ENCODE results near the gene RIPOR2.
A peak's percentile ranks its signal among the peaks of the same experiment; 100 is the strongest.

The RIPOR2 gene, protein sequence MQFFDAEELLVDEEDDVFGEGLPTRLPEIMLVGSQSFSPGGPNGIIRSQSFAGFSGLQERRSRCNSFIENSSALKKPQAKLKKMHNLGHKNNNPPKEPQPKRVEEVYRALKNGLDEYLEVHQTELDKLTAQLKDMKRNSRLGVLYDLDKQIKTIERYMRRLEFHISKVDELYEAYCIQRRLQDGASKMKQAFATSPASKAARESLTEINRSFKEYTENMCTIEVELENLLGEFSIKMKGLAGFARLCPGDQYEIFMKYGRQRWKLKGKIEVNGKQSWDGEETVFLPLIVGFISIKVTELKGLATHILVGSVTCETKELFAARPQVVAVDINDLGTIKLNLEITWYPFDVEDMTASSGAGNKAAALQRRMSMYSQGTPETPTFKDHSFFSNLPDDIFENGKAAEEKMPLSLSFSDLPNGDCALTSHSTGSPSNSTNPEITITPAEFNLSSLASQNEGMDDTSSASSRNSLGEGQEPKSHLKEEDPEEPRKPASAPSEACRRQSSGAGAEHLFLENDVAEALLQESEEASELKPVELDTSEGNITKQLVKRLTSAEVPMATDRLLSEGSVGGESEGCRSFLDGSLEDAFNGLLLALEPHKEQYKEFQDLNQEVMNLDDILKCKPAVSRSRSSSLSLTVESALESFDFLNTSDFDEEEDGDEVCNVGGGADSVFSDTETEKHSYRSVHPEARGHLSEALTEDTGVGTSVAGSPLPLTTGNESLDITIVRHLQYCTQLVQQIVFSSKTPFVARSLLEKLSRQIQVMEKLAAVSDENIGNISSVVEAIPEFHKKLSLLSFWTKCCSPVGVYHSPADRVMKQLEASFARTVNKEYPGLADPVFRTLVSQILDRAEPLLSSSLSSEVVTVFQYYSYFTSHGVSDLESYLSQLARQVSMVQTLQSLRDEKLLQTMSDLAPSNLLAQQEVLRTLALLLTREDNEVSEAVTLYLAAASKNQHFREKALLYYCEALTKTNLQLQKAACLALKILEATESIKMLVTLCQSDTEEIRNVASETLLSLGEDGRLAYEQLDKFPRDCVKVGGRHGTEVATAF

DNA sequence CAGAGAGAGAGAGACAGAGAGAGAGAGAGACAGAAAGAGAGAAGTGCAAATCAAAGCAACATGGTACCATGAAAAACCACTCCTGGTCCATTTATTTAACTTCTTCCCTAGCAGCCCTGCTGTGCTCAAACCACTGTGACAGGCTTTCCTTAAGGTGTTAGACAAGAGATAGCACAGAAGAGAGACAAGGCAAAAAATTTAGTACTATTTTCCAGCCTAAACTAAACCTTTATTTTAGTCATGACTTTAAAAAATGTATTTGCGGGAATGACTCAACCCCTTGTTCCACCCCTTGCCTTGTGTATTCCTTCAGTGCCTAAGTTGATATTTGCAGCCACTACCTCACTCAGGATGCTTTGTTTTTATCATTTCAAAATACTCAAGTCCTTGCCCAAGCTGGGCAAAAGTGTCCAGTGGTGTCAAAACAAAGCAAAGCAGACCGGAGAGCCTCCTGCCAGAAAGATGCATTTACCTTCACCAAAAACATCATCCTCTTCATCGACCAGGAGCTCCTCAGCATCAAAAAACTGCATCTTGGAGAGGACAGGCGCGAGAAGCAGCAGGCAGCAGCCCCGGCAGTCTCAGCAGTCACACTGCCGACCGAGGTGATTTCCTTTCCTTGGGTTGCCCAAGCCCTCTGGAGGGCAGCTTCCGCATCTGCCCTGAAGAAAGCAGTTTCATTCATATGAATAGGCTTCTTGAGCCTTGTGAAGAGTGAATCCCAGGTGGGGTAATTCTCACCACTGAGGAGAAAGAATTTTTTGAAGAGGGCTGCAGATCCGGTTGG is at the start of gene RIPOR2:
TSS of gene RIPOR2 (minus strand) at position 595 of the 787 bp plus-strand sequence. CDS start at position 533, 62 bp downstream.
- DNase-seq: no peak

DNA sequence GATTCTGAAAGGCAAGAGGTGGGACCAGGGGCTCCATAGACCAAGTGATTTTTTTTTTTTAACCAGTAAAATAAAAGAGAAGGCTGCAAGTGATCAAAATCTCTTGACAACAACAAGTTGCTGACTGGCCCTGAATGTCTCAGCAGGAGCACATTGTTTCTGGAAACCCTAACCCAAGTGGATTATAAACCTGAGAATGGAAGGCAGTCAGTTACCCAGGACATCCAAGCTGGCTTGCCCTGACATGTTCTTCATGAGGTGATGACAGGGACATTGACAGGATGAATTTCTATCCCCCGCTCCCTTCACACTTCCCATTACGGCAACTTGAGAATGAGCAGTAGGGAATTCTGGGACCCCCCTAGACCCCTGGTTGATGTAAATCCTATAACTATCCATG is 49.6 kb upstream of the RIPOR2 start:
- DNase-seq: no peak

DNA sequence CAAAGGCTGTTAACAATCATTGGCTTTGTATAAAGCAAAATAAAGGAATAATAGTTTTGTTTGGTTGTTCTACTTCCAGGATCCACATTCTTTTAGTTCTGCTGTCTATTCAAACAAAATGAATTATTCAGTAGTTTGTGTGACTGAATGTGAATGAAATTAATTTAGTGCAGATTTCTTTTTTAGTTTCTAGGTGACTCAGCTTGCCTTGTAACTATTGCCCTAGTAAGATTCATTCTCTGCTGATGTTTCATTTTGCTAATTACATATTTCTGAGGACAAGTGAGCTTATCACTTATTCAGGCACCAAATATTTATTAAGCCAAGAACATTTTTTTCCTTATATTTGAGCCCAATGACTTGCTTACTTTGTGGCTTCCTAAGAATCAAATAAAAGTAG is 46.5 kb upstream of the RIPOR2 start:
- DNase-seq: peak; percentile 19

DNA sequence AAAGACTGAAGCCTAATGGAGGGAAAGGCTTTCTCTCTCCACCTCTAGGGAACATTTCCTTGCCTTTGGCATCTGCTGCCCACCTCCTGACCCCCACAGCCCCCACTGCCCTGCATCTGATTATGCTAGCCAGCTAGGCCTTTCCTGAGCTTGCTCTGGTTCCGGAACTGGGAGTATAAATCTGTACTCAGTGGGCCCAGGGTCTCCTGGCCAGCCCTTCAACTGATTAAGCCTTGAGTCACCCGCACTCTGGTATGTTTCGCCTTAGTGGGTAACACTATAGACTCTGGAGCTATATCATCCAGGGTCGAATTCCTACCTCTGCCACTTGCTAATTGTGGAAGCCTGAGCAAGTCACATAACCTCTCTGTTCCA is 45.6 kb upstream of the RIPOR2 start:
- DNase-seq: peak; percentile 86

DNA sequence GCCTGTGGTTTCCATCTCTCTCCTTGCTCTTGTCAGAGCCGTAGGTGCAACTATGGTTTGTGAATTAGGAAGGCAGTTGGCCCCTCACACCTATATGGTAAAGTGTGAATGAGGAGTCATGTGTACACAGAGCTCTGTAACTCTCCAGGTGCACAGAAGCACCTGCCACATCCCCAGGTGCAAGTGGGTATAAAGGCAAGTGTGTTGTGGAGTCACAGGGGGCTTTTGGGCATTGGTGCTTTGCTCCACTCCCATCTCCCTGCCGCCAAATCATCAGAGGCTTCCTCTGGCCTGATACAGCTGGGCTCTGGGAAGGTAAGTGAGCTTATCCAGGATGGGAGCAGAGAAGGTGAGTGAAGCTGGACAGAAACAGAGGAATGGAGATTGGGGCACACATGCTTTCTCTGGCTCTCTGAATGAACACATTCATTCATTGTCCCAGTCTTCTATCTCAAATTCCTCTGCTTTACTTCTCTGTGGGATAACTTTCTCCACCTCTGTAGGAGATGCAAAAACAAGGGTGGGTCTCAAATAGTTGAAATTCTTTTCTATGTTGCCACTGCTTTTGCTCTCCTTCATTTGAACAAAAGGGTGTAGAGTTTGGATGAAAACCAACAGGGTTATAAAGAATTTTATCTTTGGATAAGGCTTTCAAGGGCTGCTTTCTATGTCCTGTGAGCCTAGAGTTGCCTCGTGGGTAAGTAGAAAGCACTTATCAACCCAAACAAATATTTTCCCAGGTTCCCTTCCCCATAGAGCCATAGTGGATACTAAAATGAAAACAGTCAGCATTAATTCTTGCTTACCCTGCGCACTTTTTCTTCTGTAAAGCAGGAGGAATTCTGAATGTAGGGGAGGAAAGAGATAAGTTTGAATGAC is 45.0 kb upstream of the RIPOR2 start:
- peak; percentile 89 for DNase-seq

DNA sequence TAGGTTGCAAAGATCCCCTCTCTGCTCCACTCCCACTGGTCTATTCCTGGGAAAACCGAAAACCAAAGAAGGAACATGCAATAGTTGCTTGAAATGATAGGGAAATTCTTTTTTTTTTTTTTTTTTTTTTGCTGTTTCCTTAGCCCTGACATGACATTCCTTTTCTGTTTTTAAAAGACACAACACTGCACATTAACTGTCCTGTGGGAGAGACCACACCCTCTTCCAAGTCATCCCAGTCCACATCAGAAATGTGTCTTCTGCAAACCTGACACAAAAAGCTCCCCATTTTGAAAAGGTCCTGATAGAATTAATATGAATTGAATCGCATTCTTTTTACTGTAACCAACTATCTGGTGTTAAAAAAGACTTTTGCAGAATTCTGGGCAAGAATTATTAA is 43.4 kb upstream of the RIPOR2 start:
- DNase-seq: no peak

DNA sequence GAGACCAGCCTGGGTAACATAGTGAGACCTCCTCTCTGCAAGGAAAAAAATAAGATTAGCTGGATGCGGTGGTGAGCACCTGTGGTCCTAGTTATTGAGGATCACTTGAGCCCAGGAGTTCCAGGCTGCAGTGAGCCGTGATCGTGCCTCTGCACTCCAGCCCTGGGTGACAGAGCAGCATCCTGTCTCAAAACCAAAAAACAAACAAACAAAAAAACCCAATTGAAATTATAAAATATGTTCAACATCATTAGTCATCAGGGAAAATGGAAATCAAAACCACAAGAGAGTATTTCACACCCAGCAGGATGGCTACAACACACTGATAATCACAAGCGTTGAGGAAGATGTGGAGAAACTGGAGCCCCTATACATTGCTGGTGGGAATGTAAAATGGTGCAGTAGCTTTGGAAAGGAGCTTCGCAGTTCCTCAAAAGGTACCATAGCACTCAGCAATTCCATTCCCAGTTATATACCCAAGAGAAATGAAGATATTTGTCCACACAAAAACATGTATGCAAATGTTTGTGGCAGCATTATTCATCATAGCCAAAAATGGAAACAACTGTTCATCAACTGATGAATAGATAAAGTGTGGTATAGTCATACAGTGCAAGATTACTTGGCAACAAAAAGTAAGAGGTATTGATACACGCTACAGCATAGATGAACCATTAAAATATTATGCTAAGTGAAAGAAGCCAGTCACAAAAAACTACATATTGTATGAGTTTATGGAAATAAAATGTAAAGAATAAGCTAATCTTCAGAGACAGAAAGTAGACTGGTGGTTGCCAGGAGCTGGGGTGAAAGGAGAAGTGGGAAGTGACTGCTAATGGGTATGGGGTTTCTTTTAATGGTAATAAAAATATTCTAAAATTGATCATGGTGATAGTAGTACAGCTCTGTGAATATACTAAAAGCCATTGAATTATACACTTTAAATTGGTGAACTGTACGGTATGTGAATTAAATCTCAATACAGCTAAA is 38.7 kb upstream of the RIPOR2 start:
- DNase-seq: no peak

DNA sequence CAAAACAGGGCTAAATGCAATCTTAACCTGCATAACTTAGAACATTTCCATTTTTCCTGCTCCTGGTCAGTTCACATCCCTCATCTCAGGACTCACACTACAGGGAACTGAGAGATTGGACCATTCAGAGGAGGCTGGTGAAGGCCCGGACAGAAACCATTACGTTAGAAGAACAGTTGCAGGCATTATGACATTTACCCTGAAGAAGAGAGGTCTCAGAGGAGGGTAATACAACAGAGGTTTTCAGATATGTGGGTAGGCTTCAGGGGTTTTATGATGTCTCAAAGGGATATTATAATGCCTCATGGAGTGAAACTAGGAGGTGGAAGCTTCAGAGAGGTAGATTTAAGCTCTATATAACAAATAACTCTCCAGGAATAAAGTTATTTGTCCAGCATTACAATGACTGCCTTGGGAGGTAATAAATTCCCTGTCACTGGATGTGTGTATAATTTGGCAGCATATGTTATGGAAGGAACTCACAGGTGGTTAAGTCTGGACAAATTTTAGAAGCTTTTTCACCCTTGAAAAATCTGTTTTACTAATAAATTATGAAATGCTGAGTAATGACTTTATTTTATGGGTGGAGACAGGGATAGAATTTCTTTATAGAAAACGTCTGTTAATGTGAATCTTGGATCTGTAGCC is 36.7 kb upstream of the RIPOR2 start:
- DNase-seq: no peak

DNA sequence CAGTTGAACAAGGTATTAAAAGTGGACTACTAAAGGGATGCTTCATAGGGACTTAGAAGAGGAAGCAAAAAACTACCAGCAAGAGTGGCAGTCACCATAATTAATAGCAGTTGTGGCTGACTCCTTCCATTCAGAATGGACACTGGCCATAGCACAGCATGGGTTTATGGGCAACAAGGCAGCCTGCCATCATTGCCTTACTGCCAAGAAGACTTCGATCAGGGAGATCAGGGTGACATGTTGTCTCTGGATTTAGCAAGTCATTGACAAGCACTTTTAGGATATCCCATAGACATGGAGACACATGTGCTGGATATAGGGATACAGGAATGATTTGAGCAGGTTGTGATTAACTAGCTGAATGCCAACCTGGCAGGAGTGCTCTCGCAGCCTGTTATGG is 35.3 kb upstream of the RIPOR2 start:
- no peak for DNase-seq

DNA sequence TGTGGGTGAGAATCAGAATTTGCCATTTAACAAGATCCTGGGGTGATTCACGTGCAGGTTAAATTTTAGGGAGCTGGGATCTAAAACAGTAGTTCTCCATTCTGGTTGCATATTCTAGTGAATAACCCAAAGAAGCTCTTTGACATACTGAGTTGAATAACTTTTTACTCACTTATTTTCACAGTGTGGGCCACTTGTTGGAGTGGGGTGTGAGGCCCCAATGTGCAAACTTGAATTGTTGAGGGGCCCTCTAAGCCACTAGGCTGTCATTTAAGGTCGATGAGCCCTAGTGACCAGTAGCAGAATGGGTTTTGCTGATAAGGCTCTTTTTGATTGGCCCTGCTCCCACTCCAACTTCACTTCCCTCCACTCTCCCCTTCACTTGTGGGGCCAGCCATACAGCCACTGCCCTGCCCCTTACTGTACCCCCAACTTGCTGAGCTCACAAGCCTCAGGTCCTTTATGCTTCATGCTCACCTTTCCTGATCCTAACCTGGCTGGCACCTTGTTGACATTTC is 33.6 kb upstream of the RIPOR2 start:
- no peak for DNase-seq

DNA sequence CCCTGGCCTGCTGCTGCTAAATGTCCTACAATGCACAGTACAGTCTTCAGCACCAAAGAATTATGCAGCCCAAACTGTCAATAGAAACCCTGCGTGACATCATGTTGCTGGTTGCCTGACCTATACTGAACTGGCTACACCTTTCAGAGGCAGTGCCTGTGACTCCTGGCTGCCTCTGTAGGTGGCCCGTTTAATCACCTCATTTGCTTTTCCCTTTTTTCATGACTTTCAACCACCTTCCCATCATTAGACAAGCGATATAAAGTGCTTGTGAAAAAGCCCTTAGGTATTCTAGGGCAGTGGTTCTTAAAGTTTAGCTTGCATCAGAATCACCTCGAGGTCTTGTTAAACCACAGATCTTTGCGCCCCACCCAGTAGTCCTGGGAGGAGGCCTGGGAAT is 33.0 kb upstream of the RIPOR2 start:
- DNase-seq: no peak

DNA sequence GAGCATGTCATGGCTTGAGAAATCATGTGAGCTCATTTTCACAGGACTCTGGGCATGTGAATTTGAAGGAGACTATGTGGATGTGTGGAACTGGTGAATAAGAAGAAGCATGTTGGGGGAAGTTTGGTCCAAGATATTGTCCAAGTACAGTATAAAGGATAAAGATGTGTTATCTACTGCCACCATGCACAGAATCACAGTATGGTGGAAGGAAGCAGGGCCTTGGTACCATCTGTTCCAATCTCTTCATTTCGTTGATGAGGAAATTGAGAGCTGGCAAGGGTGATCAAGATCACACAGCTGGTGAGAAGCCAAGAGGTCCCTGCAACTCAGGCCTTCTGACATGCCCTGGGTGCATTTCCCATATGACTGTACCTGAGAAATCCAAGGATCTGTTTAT is 31.5 kb upstream of the RIPOR2 start:
- no peak for DNase-seq

DNA sequence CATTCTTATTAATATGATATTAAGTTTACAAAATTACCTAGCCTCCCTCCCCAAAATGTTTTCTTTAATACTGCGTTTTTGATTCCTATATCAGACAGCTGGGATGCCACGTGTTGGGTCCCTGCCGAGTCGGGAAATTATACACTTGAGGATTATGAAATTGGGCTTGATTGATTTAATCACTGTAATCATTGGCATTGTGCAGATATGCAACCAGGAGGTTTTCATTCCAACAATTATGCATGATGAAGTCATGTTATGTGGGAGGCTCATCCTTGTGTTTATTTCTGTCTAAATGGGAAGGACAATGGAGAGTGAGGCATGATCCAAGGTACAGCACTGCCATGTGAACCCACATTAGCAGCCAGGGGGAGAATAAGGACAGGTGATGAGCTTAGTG is 30.6 kb upstream of the RIPOR2 start:
- no peak for DNase-seq

DNA sequence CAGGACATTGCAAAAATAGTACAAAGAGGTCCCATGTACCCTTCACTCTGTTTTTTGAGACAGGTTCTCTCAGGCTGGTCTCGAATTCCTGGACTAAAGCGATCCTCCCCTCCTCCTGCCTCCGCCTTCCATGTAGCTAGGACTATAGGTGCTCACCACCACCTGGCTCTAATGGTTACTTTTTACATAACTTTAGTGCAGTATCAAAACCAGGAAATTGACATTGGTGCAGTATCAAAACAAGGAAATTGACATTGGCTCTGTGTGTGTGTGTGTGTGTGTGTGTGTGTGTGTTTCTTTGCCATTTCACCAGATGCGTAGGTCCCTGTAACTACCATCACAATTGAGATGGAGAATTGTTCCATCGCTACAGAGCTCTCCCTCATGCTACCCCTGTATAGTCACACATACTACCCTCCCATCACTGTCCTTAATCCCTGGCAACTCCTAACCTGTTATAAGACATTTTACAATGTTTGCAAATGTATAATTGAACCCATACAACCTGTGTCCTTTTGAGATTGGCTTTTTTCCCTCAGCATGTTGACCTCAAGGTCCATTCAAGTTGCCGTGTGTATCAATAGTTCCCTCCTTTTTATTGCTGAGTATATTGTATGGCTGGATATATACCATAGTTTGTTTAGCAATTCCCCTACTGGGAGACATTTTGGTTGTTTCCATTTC is 28.3 kb upstream of the RIPOR2 start:
- no peak for DNase-seq

DNA sequence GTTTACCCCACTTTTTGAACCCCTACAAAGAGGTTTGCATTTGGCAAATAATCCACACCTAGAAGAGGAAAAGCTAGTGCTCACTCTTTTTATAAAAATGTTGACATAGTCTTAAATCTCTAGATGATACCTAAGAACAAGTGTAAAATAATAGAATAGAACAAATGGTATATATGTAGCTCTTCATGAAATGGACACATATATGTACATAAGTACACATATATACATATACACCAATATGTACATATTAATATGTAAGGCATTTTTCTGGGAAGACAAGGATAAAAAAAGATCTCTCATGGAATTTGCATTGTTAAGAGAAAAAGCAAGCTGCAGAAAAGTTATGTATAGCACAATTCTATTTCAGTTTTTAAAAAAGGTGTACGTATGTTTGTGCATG is 27.6 kb upstream of the RIPOR2 start:
- DNase-seq: no peak

DNA sequence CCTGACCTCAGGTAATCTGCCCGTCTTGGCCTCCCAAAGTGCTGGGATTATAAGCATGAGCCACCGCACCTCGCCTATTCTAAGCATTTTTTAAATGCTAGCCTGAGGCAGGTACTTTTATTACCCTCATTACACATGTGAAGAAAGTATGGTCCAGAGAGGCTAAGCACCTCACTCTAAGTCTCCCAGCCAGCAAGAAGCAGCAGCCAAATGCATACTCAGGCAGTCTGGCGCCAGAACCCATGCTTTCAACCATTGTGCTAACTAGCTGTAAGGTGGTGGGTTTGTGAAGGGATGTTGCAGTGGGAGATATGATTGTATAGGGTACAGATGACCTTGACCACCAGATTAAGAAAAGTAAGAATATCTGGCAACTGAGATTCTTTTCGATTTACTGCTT is 26.1 kb upstream of the RIPOR2 start:
- no peak for DNase-seq

DNA sequence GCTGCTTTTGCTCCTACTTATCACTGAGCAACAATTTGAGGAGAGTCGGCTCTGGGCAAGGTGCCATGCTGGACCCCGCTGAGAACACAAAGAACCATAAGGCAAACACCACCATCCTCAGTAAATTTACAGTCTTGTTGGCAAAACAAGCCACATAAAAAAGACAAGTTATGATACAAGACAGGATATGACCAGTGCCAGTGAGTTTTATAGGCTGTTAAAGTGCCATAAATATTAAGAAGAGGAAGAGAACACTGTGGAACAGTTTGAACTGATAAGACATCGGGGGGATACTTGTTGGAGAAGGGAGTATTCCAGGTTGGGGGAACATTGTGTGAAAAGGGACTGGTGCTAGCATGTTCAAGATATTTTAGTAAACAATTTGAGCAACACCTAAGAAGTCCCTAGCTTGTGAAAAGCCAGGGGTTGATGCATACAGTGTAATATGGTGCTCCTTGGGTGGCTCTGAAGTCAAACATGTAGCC is 25.3 kb upstream of the RIPOR2 start:
- DNase-seq: no peak

DNA sequence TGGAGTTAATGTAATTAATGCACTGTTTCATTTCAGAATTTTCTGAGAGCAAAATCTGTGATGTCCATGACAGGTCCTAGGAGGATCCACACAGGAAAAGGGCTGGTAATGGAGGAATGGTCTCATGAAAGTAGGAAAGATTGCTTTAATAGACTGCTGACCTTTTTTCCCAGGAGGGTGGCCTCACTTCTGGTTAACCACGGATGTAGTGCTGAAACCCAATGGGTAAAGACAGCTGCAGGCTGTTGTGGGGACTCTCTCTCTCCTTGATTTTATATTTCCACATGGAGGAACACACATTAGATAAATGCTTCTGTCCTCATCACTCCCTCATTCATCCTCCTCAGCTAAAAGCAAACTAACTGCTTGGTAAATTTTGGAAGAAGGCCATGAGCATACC is 23.6 kb upstream of the RIPOR2 start:
- DNase-seq: no peak

DNA sequence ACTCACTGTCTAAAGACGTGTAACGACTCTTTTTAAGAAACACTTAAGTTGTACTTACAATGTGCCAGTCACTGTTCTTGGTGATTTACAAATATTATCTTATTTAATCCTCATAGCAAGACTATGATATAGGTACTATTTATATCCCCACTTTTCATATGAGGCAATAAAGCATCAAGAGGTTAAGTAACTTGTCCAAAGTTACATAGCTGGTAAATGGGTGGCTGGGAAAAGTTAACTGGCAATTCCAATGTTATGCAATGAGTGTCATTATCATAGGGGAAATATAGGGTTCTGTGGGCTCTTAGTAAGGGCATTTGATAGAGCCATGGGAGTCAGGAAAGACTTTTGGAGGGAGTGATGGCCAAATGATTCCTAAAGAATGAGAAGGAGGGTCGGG is 21.4 kb upstream of the RIPOR2 start:
- no peak for DNase-seq
